AG08395 (cell line): Measurements from ENCODE around the gene CADM4.

Experiments
- DNase-seq: peaks from one replicate; pipeline ENCODE4 v3.0.0; 2012; ENCODE audit warnings: mixed read lengths, low spot score

Gene CADM4

DNA sequence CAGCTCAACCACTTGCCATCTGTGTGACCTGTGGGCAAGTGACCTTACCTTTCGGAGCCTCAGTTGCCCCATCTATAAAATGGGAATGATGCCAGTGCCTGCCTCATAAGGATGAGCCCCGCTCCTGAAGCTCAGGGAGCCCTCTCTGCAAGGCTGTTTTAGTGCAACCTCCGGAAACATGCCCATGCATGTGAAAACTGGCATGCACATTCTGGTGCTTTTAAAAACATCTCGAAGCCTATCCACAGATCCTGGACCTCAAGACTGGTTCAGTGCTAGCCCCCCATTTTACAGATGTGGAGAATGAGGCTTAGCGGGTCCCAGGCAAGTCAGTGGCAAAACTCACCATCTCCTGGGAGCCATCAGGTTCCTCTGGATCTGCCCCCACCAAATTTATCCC, 5.6 kb downstream of the CADM4 start:
- DNase-seq, result no peak

DNA sequence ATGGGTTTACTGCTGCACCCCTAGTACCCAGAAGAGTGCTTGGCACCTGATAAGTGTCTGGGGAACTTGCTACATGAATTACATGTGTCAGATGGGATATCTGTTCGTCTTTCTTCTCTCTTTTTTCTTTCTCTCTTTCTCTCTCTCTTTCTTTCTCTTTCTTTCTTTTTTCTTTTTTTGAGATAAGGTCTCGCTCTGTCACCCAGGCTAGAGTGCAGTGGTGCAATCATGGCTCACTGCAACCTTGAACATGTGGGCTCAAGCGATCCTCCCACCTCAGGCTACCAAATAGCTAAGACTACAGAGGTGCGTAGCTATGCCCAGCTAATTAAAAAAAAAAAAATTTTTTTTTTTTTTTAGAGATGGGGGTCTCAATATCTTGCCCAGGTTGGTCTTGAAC, 6.1 kb downstream of the CADM4 start:
- DNase-seq, result no peak

DNA sequence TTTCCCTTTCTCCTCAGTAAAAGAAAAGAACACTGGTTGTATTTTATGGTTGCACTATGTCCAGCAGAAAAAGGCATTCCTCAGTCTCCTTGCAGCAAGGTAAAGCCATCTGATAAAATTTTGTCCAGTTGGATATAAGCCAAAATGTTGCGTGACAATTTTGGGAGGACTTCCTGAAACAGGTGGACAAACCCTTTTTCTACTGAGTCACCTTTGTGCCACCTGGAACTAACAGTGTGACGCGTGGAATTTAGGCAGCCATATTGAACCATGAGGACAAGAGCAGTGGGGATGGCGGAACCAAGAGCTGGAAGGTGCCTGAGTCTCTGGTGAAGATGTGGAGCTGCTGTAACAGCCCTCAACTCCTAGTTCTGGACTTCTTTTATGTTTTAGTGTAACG, 8.2 kb downstream of the CADM4 start:
- no peak for DNase-seq

DNA sequence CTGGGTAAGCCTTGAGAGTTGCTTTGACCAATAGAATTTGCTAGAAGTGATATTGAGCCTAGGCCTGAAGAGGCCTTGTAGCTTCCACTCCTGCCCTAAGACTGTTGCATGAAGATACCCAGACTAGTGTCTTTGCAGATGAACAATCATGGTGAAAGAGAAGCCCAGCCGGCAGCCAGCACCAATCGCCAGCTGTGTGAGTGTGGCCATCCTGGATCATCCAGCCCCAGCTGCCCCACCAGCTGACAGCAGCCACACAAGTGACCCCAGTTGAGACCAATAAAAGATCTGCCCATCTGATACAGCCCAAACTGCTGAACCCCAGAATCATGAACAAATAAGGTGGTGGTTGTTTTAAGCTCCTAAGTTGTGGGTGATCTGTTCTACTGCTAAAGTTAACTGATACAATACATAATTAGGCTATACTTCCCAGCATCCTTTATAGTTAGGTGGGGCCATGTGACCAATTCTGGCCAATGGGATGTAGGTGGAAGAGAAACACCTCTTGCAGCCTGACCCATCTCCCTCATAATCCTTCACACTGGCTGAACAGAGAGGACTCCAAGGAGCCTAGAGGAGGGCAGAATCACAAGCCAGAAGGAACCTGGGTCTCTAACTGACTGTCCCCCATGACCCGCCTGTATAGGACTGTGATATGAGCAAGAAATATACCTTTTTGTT, 10.9 kb downstream of the CADM4 start:
- DNase-seq, result no peak

DNA sequence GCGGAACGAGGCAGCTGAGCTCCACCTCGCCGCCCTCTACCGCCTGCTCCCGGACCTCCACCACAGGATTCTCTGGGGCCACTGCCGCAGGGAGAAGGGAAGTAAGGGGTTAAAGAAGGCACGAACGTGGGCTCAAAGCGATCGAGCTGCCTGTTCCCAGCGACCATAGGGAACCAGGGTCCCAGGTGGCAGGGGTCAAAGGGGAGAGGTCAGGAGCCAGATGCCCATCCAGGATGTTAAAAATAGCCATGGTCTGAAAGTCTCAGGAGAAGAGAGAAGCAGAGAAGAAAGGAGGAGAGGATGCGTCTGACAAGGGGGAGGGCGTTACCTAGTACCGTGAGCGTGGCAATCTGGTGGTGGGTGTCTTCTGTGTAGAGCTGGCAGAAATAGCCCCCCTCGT, 12.8 kb downstream of the CADM4 start:
- no peak for DNase-seq

DNA sequence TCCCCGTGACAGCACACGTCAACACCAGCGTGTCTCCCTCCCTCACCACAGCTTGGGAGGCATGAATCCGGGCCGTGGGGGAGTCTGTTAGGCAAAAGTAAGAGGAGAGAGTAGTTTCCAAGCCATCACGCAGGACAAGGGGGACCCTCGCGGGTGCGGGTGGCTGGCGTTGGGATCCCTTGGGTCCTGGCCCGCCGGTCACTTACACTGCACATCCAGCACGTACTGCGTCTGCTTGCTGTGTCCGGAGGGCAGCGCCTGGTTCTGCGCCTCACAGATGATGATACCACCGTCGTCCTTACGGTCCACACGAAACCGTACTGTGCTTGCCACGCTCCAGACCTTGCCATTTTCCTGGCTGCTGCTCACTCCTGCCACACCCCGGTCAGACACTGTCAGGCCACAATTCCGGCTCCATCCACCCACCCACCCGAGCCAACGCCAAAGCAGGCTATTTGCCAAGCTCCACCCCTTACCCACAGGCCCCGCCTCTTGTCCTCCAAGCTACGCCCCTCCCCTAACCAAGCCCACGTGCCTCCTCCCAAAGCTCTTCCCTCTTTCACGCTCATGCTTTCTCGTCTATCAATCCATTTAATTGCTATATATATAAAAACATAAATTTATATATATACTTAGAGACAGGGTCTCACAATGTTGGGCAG, 13.6 kb downstream of the CADM4 start:
- no peak for DNase-seq

DNA sequence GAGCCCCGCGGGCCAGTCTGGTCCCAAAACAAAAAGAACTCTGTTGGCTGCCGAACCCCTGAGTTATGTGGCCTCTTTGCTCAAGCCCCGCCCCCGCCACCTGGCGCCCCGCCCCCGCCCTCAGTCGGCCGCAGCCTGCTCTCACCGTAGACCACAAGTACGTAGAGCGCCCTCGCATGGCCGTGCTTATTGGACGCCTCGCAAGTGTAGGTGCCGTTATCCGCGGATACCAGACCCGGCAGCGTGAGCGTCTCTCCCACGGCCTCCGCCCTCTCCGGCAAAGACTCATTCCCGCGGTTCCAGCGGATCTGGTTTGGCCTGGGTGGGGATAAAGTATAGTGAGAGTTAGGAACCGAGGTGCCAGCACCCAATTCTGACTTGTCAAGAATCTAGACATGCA, 14.7 kb downstream of the CADM4 start:
- no peak for DNase-seq

DNA sequence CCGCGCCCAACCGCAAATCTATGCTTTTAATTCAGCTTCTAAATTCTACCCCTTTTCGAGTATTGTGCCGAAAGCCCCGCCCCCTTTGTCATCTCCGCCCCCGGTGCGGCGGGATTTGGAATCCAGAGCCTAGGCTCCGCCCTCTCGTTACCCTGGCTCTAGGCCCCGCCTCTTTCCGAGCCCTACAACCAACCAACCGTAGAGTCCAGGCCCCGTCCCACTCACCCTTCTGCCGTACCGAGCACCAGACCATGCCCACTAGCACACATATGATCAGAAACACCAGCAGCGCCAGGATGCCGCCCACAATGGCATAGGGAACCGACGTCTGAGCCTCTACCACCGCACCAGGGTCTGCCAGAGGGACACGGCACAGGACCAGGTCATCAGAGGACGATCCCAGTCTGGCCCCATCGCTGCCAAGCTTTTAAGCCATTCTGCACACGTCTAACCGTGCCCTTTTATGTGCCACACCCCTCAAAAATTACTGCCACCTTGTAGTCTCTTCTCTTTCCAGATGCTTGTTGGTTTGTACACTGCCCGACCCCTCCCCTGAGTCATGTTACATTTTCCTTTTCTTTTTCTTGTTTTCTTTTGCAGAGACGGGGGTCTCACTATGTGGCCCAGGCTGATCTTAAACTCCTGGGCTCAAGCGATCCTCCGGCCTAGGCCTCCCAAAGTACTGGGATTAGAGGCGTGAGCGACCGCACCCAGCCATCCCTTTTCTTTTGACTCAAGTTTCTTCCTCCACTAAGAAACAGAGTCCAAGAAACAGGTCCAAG, 15.6 kb downstream of the CADM4 start:
- DNase-seq, result no peak

DNA sequence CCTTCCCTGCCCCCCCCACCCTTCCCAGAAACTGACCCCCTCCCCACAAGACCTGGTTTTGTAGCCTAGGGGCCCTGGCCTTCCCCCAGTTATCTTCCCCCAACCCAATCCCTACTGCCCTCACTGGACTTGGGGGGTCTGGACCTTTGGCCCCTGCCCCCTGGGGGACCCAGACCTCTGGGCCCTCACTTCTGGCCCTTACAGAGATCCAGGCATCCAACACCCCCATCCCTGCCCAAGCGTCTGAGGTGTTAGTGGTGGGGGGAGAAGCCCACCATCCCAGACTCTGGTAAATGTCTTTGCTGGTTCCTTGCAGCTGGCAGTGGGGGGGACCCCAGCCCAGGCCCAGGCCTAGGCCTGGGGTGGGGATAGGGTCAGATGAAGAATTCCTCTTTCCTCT, 16.7 kb downstream of the CADM4 start:
- DNase-seq, result no peak

DNA sequence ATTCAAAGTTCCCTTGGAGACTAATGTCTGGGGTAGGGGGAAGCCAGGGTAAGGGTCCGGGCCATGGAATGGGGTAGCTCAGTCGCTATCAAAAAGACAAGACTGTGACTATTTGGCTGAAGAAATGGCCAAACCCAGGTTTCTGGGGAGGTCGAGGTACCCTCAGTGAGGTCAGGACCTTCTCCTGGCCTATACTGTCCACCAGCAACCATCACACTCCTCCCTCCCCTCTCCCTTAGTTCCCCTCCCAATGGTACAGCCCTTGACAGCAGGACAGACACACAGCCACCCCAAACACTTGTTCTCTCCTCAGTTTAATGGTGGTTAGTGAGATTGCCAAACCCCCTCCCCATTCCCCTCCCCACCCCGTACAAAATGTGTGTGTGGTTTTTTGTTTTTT, 17.6 kb downstream of the CADM4 start:
- no peak for DNase-seq

DNA sequence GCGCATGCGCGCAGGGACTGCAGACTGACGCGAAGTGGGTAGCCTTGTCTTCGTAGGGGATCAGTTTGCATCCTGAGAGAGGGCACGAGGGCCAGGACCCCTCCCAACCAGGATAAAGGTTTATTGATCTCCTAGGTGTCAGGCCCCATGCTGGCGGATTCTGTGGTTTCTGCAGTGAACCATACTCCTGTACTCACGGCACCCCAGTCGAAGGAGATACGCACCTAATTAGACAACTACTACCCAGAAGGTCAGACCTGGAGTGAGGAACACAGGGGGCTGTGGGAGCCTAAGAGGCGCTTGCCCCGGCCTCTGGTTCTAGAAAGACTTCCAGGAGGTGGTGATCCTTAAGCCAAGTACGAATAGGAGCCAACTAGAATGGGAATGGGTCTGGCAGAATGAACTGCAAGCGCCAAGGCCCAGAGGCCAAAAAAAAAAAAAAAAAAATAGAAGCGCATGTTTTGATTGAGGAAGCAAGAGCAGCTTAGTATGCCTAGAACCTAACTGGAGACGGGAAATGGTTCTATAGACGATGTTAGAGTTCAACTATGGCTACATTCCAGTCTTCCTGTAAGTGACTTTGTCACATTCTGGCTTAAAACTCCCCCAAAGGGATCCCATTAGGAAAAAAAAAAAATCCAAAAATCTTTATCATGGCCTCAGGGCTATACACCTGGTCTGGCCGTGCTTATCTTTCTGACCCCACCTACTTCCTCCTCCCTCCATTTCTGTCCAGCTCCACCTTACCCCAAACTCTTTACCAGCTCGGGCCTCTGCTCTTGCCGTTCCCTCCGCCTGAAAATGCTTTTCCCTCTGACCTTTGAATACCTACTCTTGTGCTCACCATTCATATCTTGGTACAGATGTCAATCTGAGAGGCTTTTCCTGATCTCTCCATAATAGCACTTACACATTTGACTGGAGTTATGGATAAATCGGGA, 19.3 kb downstream of the CADM4 start:
- DNase-seq, result no peak

DNA sequence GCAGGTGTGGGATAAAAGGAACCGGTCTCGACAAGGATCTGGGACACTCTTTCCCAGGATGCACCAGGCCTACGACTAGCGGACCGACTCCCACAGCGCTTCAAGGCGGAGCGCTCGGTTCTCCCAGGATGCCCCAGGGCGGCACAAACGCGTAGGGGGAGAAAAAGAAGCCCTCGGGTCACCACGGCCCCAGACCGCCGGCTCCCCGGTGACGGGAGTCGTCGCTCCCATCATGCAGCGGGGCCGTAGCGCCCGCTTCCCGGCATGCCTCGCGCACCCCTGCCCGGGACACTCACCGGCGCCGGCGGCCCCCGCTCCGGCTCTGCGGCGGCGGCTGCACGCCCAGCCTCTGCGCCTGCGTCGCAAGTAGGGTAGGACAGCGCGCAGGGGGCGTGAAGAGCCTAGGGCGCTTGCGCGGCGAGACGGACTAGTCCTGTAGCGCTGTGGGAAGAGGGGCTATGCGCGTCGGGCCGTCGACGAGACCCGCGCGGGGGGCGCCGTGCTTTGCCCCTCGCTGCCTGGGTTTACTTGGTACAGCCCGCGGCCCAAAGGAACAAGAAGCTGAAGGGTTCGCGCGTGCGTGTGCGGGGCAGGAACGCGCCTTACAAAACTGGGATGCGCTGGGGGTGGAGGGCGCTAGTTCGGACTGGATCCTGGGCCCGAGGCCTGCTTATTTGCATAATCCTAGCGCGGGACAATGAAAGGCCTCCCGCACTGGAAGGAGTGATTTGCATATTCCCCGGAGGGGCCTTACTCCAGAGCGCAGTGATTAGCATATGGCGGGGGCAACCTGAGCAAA, 20.2 kb downstream of the CADM4 start, which contains the start of gene ZNF428:
TSS of gene ZNF428 (minus strand) at position 368 of the 799 bp plus-strand sequence. CDS start 5,325 bp downstream, outside the sequence.
- peak; percentile 98 for DNase-seq

DNA sequence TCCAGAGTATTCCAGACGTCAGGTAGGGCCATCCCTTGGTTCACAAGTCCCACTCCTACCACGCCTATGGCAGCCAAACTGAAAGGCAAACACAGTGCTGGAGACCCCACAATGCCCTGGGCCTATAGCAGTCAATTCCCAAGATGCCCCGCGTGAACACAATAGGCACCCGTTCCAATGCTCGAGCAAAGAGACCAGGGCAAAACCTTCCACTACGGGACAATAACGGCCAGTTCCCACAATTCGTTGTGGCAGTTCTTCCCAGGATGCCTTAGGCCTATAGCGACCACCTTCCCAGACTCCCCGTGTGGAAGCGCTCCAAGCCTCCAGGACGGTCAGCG, 20.8 kb downstream of the CADM4 start:
- peak; percentile 31 for DNase-seq

DNA sequence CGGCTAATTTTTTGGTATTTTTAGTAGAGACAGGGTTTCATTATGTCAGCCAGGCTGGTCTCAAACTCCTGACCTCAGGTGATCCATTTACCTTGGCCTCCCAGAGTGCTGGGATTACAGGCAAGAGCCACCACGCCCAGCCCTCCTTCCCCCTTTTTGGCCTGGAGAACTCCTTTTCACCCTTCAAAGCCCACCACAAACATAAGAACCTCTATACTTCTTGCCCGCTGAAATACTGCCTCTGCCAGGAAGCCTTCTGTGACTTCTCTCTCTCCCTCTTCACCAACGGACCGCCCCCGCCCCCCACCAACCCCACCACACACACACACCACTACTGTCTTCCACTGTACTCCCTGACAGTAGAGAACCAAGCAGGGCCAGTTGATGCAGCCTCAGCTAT, 22.7 kb downstream of the CADM4 start:
- DNase-seq, result no peak

DNA sequence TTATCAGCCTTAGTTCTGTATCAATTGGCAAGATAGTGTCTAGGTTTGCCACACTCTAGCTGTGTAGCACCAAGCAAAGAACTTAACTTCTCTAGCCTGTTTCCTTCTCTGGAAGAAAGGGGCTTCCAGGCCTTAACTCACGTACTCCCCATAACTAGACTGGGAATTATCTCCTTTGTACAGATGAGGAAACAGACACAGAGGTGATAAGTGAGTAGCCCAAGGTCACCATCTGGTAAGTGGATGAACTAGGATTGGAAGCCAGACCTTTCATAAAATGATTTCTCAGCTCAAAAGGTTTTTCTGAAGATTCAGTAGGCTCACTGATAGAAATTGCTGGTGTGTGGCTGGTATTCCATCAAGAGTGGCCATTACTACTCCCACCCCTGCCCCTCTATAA, 23.3 kb downstream of the CADM4 start:
- DNase-seq, result no peak

DNA sequence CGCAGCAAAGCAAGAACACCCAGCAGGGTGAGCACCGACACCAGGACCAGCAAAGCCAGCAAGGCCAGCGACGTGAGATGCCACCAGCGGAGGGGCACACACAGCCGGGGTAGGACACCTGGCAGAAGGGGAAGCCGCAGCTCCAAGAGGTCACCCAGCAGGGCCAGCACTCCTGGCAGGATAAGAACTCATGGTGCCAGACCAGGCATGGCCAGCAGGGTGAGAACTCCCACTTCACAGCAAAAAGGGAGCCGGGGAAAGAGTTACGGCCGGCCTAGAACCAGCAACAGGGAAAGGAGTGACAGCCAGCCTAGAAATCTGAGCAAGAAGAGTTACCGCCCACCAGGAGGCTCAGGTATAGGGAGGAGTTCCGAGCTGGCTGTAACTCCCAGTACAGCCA, 27.3 kb downstream of the CADM4 start:
- no peak for DNase-seq

DNA sequence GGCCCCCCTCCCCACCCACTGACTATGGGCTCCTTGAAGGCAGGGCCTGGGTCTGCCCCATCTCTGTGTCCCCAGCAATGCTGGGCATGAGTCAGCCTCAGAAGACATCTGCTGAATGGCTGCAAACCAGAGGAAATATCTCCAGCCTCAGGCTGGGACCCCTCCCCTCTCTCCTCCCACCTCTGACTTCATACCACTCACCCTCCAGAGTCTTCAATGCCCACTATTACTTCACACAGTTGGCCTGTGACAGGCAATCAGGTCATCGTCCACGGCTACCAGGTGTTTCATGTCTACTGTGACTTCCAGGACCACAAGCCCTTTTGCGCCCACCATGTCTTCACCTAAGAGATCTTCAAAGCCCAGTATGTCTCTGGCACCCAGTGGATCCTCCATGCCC, 27.9 kb downstream of the CADM4 start, which contains the start of gene SRRM5:
TSS of gene SRRM5 (plus strand) at position 301 of the 400 bp plus-strand sequence. CDS start at position 335, 34 bp downstream.
- DNase-seq, result no peak

DNA sequence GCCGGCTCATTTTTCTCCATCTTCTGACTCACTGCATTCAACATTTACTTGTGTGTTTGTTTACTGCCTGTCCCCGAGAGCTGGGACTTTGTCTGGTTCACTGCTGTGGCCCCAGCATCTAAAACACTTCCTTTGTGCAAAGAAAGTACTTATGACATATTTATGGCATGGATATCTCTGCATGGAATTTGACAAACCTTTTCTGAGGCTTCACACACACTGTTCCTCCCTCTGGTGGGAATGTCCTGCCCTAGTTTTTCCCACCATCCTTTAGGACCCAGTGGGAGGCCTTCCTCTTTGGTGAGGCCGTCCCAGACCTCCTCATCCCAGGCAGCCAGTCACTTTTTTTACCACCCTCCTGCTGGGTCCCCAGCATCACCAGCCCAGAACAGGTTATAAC, 29.2 kb downstream of the CADM4 start:
- DNase-seq, result no peak

DNA sequence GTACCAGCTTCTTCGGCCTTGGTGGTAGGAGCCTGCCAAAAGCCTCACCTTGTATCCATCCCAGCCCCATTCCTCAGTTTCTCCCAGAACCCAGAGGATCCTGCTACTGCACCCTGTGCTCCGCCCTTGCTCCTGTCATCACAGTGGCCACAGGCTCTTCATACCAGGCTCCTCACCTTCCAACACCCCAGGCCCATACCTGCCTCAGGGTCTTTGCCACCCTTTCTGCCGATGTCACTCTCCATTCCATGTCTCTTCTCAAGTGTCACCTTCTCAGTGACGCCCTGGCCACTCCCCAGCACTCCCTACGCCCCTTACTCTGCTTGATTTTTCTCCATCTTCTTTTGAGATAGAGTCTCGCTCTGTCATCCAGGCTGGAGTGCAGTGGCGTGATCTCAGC, 29.8 kb downstream of the CADM4 start:
- DNase-seq, result no peak

DNA sequence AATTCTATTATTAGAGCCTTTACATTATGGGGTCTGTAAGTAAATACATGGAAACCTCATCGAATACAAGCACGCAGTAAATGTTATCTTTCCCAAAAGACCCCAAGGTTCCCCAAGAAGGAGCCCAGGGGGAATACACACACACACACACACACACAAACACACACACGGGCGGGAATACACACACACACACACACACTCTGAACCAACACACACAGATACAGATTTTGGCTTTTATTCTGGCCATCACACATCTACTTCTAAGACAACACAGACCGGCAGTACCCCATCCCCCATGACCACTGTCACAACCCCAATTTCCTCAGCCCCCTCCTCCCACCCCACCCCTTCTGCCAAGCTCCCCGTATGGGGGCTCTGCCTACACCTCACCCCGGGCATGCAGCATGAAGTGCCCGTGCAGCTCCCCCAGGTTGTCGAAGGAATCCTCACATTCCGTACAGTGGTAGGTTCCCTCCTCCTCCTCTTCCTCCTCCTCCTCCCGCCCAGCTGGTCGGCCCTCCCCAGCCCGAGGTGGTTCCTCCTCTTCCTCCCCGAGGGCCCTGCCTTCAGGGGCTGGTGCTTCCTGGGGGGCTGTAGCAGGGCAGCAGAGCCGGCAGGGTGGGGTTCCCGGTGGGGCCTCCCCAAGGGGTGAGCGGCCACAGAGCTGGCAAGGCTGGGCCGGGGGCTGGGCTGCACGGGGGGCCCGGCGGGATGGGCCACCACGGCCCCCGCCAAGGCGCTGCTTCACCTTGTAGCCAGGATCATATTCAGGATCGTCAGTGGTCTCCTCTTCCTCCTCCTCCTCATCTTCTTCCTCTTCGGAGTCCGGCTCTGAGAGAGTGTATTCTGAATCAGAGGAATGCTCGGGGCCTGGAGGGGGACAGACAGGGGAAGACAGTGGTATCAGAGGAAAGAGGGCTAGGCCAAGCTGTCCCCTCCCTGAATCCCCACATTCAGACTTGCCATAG, 32.1 kb downstream of the CADM4 start:
- no peak for DNase-seq
